Hepatocyte (in vitro differentiated cells): Measurements from ENCODE around the gene RLIM. TPM values are rescaled to one million over a fixed set of nuclear protein-coding genes. Genes with fewer than 3 reads are reported as not detected.

Experiments used
- DNase-seq: peaks from one replicate; pipeline ENCODE4 v3.0.0-alpha.2; 2016; ENCODE audit warnings: low spot score
- H2AFZ ChIP-seq: fragments of 200-600 bp; sonication (generic); 2 replicates; pipeline ENCODE4 v1.6.0; 2016; ENCODE audit warnings: antibody characterized with exemption, mild to moderate bottlenecking
- H3K27ac ChIP-seq: fragments of 200-600 bp; sonication (generic); 2 replicates; pipeline ENCODE4 v1.5.1; 2016; ENCODE audit warnings: mild to moderate bottlenecking
- H3K27me3 ChIP-seq: fragments of 200-600 bp; sonication (generic); 2 replicates; pipeline ENCODE4 v1.6.1; 2016
- H3K36me3 ChIP-seq: fragments of 200-600 bp; sonication (generic); replicated peaks from 2 replicates; pipeline ENCODE4 v1.5.1; 2016; ENCODE audit warnings: low read depth; ENCODE audit not compliant: insufficient read depth
- H3K4me1 ChIP-seq: fragments of 200-600 bp; sonication (generic); 2 replicates; pipeline ENCODE4 v1.5.1; 2016; ENCODE audit warnings: mild to moderate bottlenecking, moderate library complexity; ENCODE audit not compliant: insufficient read depth
- H3K4me2 ChIP-seq: fragments of 200-600 bp; sonication (generic); 2 replicates; pipeline ENCODE4 v1.6.0; 2016
- H3K4me3 ChIP-seq: fragments of 200-600 bp; sonication (generic); 2 replicates; pipeline ENCODE4 v1.5.1; 2016; ENCODE audit warnings: mild to moderate bottlenecking
- H3K79me2 ChIP-seq: fragments of 200-600 bp; sonication (generic); 2 replicates; pipeline ENCODE4 v1.6.0; 2017; ENCODE audit warnings: mild to moderate bottlenecking
- H3K9me2 ChIP-seq: fragments of 200-600 bp; sonication (generic); replicated peaks from 2 replicates; pipeline ENCODE4 v1.6.0; 2017; ENCODE audit warnings: mild to moderate bottlenecking; ENCODE audit not compliant: insufficient read depth
- H3K9me3 ChIP-seq: fragments of 200-600 bp; sonication (generic); 2 replicates; pipeline ENCODE4 v1.5.1; 2016; ENCODE audit warnings: low read depth, mild to moderate bottlenecking
- H4K20me1 ChIP-seq: fragments of 200-600 bp; sonication (generic); 2 replicates; pipeline ENCODE4 v1.6.0; 2016; ENCODE audit warnings: mild to moderate bottlenecking; ENCODE audit not compliant: insufficient read depth, poor library complexity, severe bottlenecking
- CTCF ChIP-seq: fragments of 200-600 bp; sonication (generic); IDR thresholded peaks from 2 replicates; pipeline ENCODE4 v1.5.1; 2016; ENCODE audit warnings: antibody characterized with exemption, mild to moderate bottlenecking; ENCODE audit not compliant: poor library complexity
- EZH2 ChIP-seq: fragments of 200-600 bp; sonication (generic); IDR thresholded peaks from 2 replicates; pipeline ENCODE4 v1.6.1; 2016; ENCODE audit warnings: antibody characterized with exemption, mild to moderate bottlenecking, borderline replicate concordance
- EZH2phosphoT487 ChIP-seq: fragments of 200-600 bp; sonication (generic); IDR thresholded peaks from one replicate; pipeline ENCODE4 v1.6.1; 2018; ENCODE audit warnings: antibody characterized with exemption, mild to moderate bottlenecking, low read depth, moderate library complexity; ENCODE audit not compliant: unreplicated experiment, severe bottlenecking
- WGBS: methylation state at CpG from one replicate; pipeline ENCODE4 v1.1.6; 2016; ENCODE audit warnings: low lambda C conversion rate; ENCODE audit errors: missing lambda C conversion rate; 5-methylcytosine and 5-hydroxymethylcytosine counted together
- polyA plus RNA-seq: library from polyadenylated mRNA; unstranded; fragments of >200 nt; fragmentation: Nextera tagmentation; extraction: Ambion mirVana; gene quantifications from 2 replicates; pipeline ENCODE4 v1.2.1, GENCODE V29; 2016
- total RNA-seq: library from RNA; depleted of rRNA; stranded (reverse); fragments of >200 nt; gene quantifications from 2 replicates; pipeline ENCODE4 v1.2.3, GENCODE V29; 2014

The RLIM gene
- total and polyA plus RNA-seq, 2 experiments from 2014 or later, result 9.1 to 49.2 TPM

GRCh38 chrX:74585766-74586165 is 28.7 kb downstream of the RLIM start:
- Histone ChIP-seq H4K20me1 (no peaks in the 10 kb centered on the region), H2AFZ (no peak overlapping the region), H3K4me2 (no peak overlapping the region), H3K79me2 (no peaks in the 10 kb centered on the region), H3K27me3 (no peaks in the 10 kb centered on the region), H3K4me3 (no peak overlapping the region), H3K9me3 (no peaks in the 10 kb centered on the region), H3K27ac (no peak overlapping the region), H3K36me3 (peaks cover 2% of the 10 kb centered on the region), H3K4me1 (no peaks in the 10 kb centered on the region), H3K9me2 (no peaks in the 10 kb centered on the region)
- TF ChIP-seq EZH2 (no peak), EZH2phosphoT487 (no peak), CTCF (no peak)
- no peak for DNase-seq
- WGBS, result 82% methylated on average over 2 of the region's 2 CpGs

GRCh38 chrX:74579597-74580198 is 34.7 kb downstream of the RLIM start:
- Histone ChIP-seq H3K27ac (no peak overlapping the region), H3K9me2 (no peaks in the 10 kb centered on the region), H3K4me2 (no peak overlapping the region), H3K4me3 (no peak overlapping the region), H3K9me3 (no peaks in the 10 kb centered on the region), H3K27me3 (no peaks in the 10 kb centered on the region), H2AFZ (no peak overlapping the region), H3K36me3 (no peaks in the 10 kb centered on the region), H3K4me1 (no peaks in the 10 kb centered on the region), H4K20me1 (no peaks in the 10 kb centered on the region), H3K79me2 (no peaks in the 10 kb centered on the region)
- DNase-seq, result no peak
- TF ChIP-seq EZH2phosphoT487 (no peak), EZH2 (no peak), CTCF (no peak)
- WGBS, result 41% methylated on average over 3 of the region's 3 CpGs

- H3K27ac ChIP-seq, result no peak overlapping the region
- no peak for DNase-seq
- H3K9me2 ChIP-seq, result no peaks in the 10 kb centered on the region
- H3K79me2 ChIP-seq, result no peaks in the 10 kb centered on the region
- WGBS, result 93% methylated on average over 3 of the region's 3 CpGs
- H2AFZ ChIP-seq, result no peak overlapping the region
- H3K4me3 ChIP-seq, result no peak overlapping the region
- H3K36me3 ChIP-seq, result no peaks in the 10 kb centered on the region
- H3K4me2 ChIP-seq, result no peak overlapping the region
- TF ChIP-seq EZH2 (no peak), CTCF (no peak), EZH2phosphoT487 (no peak)
- H3K9me3 ChIP-seq, result no peaks in the 10 kb centered on the region
- H4K20me1 ChIP-seq, result no peaks in the 10 kb centered on the region
- H3K4me1 ChIP-seq, result no peaks in the 10 kb centered on the region
- no peaks in the 10 kb centered on the region for H3K27me3 ChIP-seq
These were observed 36.3 kb downstream of the RLIM start for GRCh38 chrX:74578137-74578536.
